HCT116 (cell line): ENCODE data around the gene TIMM10B.

ENCODE experiments used
- EZH2phosphoT487 ChIP-seq: fragments of 200-600 bp; IDR thresholded peaks from 2 replicates; pipeline ENCODE4 v1.6.1; 2018; ENCODE audit warnings: antibody characterized with exemption, borderline replicate concordance
- POLR2AphosphoS5 ChIP-seq: IDR thresholded peaks from 2 replicates; pipeline ENCODE4 v1.6.1; 2011; ENCODE audit warnings: mild to moderate bottlenecking, low read depth, low read length, moderate library complexity
- ZNF274 ChIP-seq: fragments of 200-500 bp; sonication (Bioruptor generic); IDR thresholded peaks from 2 replicates; pipeline ENCODE4 v1.6.1; 2014; ENCODE audit warnings: mild to moderate bottlenecking, low read depth, low read length, inconsistent platforms
- TF ChIP-seq, protein P1 (sequence below), 3 experiments: fragments of 200-600 bp in 1 of 3; sonication (generic) in 1 of 3; IDR thresholded peaks in 2 of 3; conservative IDR thresholded peaks in 1 of 3; 2 replicates each; pipeline ENCODE4 v1.5.1; 2012 to 2017; ENCODE audit warnings: low read depth in 2 of 3, low read length in 2 of 3, antibody characterized with exemption in 1 of 3, borderline replicate concordance in 1 of 3, control low read depth in 1 of 3, mild to moderate bottlenecking in 1 of 3, mixed read lengths in 1 of 3, mixed run types in 1 of 3, moderate library complexity in 1 of 3; ENCODE audit not compliant: insufficient read depth in 1 of 3
- TF ChIP-seq, protein P2 (sequence below): IDR thresholded peaks from 2 replicates; pipeline ENCODE4 v1.6.1; 2012

DNA sequence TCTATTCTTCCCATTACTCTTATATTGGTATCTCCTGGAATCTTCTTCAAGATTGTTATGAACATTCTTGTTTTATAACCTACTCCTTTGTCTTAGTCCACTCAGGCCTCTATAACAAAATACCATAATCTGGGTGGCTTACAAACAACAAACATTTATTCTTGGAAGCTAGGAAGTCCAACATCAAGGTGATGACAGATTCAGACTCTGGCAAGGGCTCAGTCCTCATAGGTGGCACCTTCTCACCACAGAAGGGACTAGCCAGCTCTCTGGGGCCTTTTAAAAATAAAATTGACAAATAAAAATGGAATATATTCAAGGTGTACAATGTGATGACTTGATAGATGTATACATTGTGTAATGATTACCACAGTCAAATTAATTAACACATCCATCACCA lies 35.6 kb downstream of the TIMM10B start:
- TF ChIP-seq, protein P1, sequence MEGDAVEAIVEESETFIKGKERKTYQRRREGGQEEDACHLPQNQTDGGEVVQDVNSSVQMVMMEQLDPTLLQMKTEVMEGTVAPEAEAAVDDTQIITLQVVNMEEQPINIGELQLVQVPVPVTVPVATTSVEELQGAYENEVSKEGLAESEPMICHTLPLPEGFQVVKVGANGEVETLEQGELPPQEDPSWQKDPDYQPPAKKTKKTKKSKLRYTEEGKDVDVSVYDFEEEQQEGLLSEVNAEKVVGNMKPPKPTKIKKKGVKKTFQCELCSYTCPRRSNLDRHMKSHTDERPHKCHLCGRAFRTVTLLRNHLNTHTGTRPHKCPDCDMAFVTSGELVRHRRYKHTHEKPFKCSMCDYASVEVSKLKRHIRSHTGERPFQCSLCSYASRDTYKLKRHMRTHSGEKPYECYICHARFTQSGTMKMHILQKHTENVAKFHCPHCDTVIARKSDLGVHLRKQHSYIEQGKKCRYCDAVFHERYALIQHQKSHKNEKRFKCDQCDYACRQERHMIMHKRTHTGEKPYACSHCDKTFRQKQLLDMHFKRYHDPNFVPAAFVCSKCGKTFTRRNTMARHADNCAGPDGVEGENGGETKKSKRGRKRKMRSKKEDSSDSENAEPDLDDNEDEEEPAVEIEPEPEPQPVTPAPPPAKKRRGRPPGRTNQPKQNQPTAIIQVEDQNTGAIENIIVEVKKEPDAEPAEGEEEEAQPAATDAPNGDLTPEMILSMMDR (IDR thresholded peaks at IDR 0.05 in 2 of 3, conservative IDR thresholded peaks at IDR 0.05 in 1 of 3; ENCODE audit: borderline replicate concordance in 1 of 3, insufficient read depth in 1 of 3, low read depth in 2 of 3, low read length in 2 of 3), result no peak
- TF ChIP-seq POLR2AphosphoS5 (no peak), EZH2phosphoT487 (no peak), ZNF274 (no peak)
- TF ChIP-seq, protein P2, sequence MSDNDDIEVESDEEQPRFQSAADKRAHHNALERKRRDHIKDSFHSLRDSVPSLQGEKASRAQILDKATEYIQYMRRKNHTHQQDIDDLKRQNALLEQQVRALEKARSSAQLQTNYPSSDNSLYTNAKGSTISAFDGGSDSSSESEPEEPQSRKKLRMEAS, result no peak
